KMS-11 (cell line): ENCODE data around the gene CAPZB.

Experiments used
- H2AFZ ChIP-seq: fragments of 200-600 bp; sonication (generic); 2 replicates; pipeline ENCODE4 v1.6.1; 2016; ENCODE audit warnings: antibody characterized with exemption, mixed run types, low read depth
- H3K27ac ChIP-seq: fragments of 200-600 bp; sonication (generic); 2 replicates; pipeline ENCODE4 v1.6.1; 2016; ENCODE audit warnings: mild to moderate bottlenecking, mixed run types
- H3K27me3 ChIP-seq: fragments of 200-600 bp; sonication (generic); 2 replicates; pipeline ENCODE4 v1.6.1; 2017; ENCODE audit warnings: mild to moderate bottlenecking, low read depth, mixed run types, moderate library complexity; ENCODE audit not compliant: insufficient read depth
- H3K36me3 ChIP-seq: fragments of 200-600 bp; sonication (generic); 2 replicates; pipeline ENCODE4 v1.6.1; 2017; ENCODE audit warnings: mild to moderate bottlenecking, mixed run types; ENCODE audit not compliant: insufficient read depth
- H3K4me1 ChIP-seq: fragments of 200-600 bp; sonication (generic); 2 replicates; pipeline ENCODE4 v1.6.1; 2016; ENCODE audit warnings: mild to moderate bottlenecking, low read depth, mixed run types; ENCODE audit not compliant: poor library complexity, severe bottlenecking
- H3K4me2 ChIP-seq: fragments of 200-600 bp; sonication (generic); 2 replicates; pipeline ENCODE4 v1.7.0; 2016; ENCODE audit warnings: mild to moderate bottlenecking, mixed run types
- H3K4me3 ChIP-seq: fragments of 200-600 bp; sonication (generic); IDR thresholded peaks from 2 replicates; pipeline ENCODE4 v1.6.1; 2017; ENCODE audit warnings: low read depth, low read length, mixed read lengths; ENCODE audit not compliant: insufficient read depth
- H3K79me2 ChIP-seq: fragments of 200-600 bp; sonication (generic); 2 replicates; pipeline ENCODE4 v1.6.1; 2016; ENCODE audit warnings: low read depth, mixed run types; ENCODE audit not compliant: insufficient read depth
- H3K9ac ChIP-seq: fragments of 200-600 bp; sonication (generic); 2 replicates; pipeline ENCODE4 v1.6.1; 2016; ENCODE audit warnings: mild to moderate bottlenecking, mixed run types
- H4K20me1 ChIP-seq: fragments of 200-600 bp; sonication (generic); 2 replicates; pipeline ENCODE4 v1.6.1; 2016; ENCODE audit warnings: mild to moderate bottlenecking, mixed run types; ENCODE audit not compliant: insufficient read depth
- TF ChIP-seq, protein P1 (sequence below): fragments of 200-600 bp; sonication (generic); conservative IDR thresholded peaks from 2 replicates; pipeline ENCODE4 v1.6.1; 2017; ENCODE audit warnings: low read depth, mild to moderate bottlenecking, antibody characterized with exemption, low read length, moderate library complexity, mixed read lengths

The CAPZB gene

GRCh38 chr1:19453741-19454201, 31.6 kb downstream of the CAPZB start:
- H3K4me3 ChIP-seq: no peak overlapping the region
- H4K20me1 ChIP-seq: peaks cover 11% of the 10 kb centered on the region; the same call in 1 of the 2 replicates
- no peaks in the 10 kb centered on the region for H3K36me3 ChIP-seq
- TF ChIP-seq, protein P1, sequence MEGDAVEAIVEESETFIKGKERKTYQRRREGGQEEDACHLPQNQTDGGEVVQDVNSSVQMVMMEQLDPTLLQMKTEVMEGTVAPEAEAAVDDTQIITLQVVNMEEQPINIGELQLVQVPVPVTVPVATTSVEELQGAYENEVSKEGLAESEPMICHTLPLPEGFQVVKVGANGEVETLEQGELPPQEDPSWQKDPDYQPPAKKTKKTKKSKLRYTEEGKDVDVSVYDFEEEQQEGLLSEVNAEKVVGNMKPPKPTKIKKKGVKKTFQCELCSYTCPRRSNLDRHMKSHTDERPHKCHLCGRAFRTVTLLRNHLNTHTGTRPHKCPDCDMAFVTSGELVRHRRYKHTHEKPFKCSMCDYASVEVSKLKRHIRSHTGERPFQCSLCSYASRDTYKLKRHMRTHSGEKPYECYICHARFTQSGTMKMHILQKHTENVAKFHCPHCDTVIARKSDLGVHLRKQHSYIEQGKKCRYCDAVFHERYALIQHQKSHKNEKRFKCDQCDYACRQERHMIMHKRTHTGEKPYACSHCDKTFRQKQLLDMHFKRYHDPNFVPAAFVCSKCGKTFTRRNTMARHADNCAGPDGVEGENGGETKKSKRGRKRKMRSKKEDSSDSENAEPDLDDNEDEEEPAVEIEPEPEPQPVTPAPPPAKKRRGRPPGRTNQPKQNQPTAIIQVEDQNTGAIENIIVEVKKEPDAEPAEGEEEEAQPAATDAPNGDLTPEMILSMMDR: no peak
- no peak overlapping the region for H3K9ac ChIP-seq
- no peak overlapping the region for H3K27ac ChIP-seq
- no peak overlapping the region for H2AFZ ChIP-seq
- H3K4me1 ChIP-seq: peaks cover 6% of the 10 kb centered on the region
- no peak overlapping the region for H3K4me2 ChIP-seq
- peaks cover 64% of the 10 kb centered on the region for H3K79me2 ChIP-seq
- H3K27me3 ChIP-seq: no peaks in the 10 kb centered on the region

- Histone ChIP-seq H2AFZ (no peak overlapping the region), H3K9ac (no peak overlapping the region), H3K36me3 (no peaks in the 10 kb centered on the region), H3K4me3 (no peak overlapping the region), H3K27ac (no peak overlapping the region), H3K4me1 (peaks cover 17% of the 10 kb centered on the region), H3K27me3 (no peaks in the 10 kb centered on the region), H3K4me2 (no peak overlapping the region), H3K79me2 (peaks cover 50% of the 10 kb centered on the region), H4K20me1 (peaks cover 11% of the 10 kb centered on the region; the same call in 1 of the 2 replicates)
- TF ChIP-seq, protein P1: no peak
Measured at GRCh38 chr1:19452221-19452663, 33.1 kb downstream of the CAPZB start.

- peaks cover 21% of the 10 kb centered on the region for H3K4me1 ChIP-seq
- peaks cover 48% of the 10 kb centered on the region for H3K79me2 ChIP-seq
- no peak overlapping the region for H2AFZ ChIP-seq
- TF ChIP-seq, protein P1: no peak
- no peak overlapping the region for H3K4me3 ChIP-seq
- peaks cover 11% of the 10 kb centered on the region; the same call in 1 of the 2 replicates for H4K20me1 ChIP-seq
- no peak overlapping the region for H3K4me2 ChIP-seq
- no peak overlapping the region for H3K9ac ChIP-seq
- H3K27ac ChIP-seq: no peak overlapping the region
- H3K36me3 ChIP-seq: no peaks in the 10 kb centered on the region
- no peaks in the 10 kb centered on the region for H3K27me3 ChIP-seq
Measured at GRCh38 chr1:19450811-19451515, 34.4 kb downstream of the CAPZB start.

GRCh38 chr1:19449454-19450228, 35.7 kb downstream of the CAPZB start:
- H3K4me2 ChIP-seq: no peak overlapping the region
- H3K9ac ChIP-seq: no peak overlapping the region
- H3K4me3 ChIP-seq: no peak overlapping the region
- H3K79me2 ChIP-seq: peaks cover 46% of the 10 kb centered on the region; the same call in 1 of the 2 replicates
- TF ChIP-seq, protein P1: no peak
- H2AFZ ChIP-seq: no peak overlapping the region
- H3K27ac ChIP-seq: no peak overlapping the region
- H3K36me3 ChIP-seq: no peaks in the 10 kb centered on the region
- peaks cover 29% of the 10 kb centered on the region for H3K4me1 ChIP-seq
- no peaks in the 10 kb centered on the region for H3K27me3 ChIP-seq
- H4K20me1 ChIP-seq: no peaks in the 10 kb centered on the region
